LNCAP (cell line): ENCODE results near the gene LPP.

ENCODE experiments used
- CTCF ChIP-seq: fragments of 450-650 bp; IDR thresholded peaks from 2 replicates; pipeline ENCODE4 v1.5.1; 2017; ENCODE audit warnings: mild to moderate bottlenecking

Gene LPP

GRCh38 chr3:188303286-188303799 is 149.4 kb downstream of the LPP start:
- TF ChIP-seq CTCF: no peak

- TF ChIP-seq CTCF: no peak
Observed at GRCh38 chr3:188303823-188304222, 149.9 kb downstream of the LPP start.

GRCh38 chr3:188304501-188304900 is 150.5 kb downstream of the LPP start:
- TF ChIP-seq CTCF: no peak

- no peak for TF ChIP-seq CTCF
Observed at GRCh38 chr3:188305220-188305619, 151.3 kb downstream of the LPP start.

GRCh38 chr3:188306435-188307005 is 152.6 kb downstream of the LPP start:
- no peak for TF ChIP-seq CTCF

GRCh38 chr3:188309437-188310269 is 155.7 kb downstream of the LPP start:
- no peak for TF ChIP-seq CTCF

GRCh38 chr3:188310270-188310710 is 156.3 kb downstream of the LPP start:
- no peak for TF ChIP-seq CTCF
